ENCODE measurements around the gene HIPK2.

The HIPK2 gene

GRCh38 chr7:139777948-139778841 lies at the start of gene HIPK2:
Gene HIPK2 (minus strand): TSS chr7:139777998. CDS start chr7:139777623, 375 bp downstream.
- peak; percentile 70 for DNase-seq (ENCODE audit: low read depth)

GRCh38 chr7:139827042-139827441 lies 49.2 kb upstream of the HIPK2 start:
- no peak for DNase-seq (ENCODE audit: low read depth)

DNA sequence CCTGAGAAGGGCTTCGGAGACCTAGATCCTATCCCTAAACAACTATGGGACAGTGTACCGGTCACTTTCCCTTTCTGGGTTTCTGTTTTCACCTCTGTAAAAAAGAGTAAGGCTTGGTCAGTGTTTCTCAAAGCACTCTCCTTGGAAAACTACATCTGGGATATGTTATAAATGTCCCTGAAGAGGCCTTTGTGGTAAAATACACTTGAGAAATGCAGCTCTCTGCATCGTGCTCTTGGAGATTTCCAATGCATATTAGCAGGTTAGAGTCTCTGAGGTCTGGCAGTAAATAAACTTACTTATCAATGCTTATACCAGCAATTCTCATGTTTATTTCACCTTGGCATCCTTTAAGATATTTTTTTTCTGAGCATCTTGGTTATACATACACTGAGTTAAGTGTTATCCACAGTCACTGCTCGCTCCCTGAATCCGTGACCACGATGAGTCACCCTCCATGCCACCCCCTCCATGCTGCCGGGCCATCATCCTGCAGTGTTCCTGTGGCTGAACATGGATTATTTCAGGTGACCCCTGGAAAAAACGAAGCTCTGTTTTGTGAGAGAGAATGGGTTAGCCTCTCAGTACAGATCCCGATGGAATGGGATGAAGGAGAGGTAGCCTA lies 48.0 kb upstream of the HIPK2 start:
- no peak for DNase-seq (ENCODE audit: low read depth)

DNA sequence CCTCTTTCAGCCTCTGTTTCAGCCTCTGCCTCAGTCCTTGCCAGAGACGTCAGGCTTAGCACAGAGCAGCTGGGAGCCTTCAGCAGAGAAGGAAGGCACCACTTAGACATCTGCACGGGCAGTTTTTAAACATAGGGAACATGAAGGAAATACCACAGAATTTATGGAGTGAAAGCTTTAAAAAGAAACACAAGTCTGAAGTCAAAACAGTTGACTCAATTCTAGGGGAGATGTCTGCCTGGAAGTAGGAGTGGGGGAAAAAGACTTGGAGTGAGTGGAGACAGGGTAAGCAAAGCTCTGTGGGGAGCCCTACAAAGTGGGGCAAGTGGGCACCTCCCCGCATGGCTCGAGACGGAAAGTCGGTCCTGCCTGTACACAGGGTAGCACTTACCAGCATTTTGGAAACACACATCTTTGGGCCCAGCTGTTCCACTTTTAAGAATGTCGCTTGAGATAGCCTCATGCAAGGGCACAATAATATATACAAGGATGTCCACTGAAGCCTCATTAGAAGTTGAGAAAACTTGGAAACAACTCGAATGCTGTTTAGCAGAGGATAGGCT lies 46.2 kb upstream of the HIPK2 start:
- no peak for DNase-seq (ENCODE audit: low read depth)

DNA sequence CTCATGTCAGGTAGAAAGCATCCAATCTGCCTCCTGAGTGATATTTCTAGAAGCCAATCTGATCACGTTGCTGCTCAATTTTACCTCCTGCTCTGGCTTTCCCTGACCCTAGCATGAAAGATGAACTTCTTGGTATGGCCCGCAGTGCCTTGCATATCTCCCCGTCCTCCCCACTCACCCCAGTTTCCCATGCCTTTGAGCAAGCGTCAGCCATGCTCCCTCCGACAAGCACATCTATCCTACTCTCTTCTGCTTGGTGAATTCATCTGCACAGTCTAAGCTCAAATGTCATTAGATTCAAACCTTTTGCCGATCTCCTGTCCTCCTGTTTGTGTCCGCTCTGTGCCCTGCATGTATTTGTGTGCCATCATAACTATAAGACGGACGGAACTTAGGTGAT lies 45.1 kb upstream of the HIPK2 start:
- no peak for DNase-seq (ENCODE audit: low read depth)

DNA sequence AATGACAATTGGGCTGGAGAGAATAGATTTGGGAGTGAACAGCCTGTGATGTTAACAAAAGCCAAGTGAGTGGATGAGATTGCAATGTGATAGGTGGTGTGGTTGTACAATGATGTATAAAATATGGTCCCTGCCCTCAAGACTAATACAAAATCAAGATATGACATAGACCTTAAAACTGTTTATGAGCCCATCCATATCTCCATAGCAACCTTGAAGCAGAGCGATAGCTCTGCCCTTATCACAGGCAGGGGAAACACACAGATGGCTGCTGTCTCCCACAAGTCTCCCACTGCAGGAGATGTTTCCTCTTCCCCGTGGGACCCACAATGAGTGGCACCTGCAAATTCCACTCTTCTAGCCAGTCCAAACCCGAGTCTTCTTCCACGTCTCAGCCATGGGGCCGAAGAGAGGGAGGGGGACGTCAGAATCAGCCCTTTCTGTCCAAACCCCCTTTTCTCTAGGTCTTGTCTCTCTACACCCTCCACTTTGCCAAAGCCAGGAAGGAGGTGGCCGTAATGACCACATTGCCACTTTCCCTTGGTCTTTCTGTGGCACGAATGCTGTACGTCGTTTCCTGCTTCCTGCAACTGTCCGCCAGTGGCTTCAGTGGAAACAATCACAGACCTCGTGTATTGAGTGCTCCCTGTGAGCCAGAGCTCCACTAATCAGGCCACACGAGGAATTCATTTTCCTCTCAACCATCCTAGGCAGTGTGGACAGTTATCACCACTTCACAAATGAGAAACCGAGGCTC lies 43.7 kb upstream of the HIPK2 start:
- DNase-seq (ENCODE audit: low read depth) = no peak

- DNase-seq (ENCODE audit: low read depth) = no peak
Measured at GRCh38 chr7:139820089-139820488, 42.3 kb upstream of the HIPK2 start.

DNA sequence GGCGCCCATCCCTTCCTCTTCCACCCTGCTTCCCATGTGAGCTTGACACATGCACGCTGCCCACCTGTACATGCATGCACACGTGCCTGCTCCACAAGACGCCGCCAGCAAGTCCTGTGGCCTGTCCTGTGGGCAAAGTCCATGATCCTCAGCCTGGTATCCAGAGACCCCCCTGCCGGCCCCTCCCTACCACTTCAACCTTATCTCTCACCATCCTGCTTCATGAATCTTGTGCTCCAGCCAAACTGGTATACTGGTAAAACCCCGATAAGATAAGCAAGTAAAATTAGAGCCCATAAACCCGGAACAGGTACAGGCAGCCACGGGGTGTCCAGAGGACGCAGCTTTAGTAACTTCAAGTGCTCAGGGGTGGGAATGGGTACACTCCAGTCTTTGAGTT lies 39.5 kb upstream of the HIPK2 start:
- DNase-seq (ENCODE audit: low read depth) = no peak

- DNase-seq (ENCODE audit: low read depth) = no peak
Measured at GRCh38 chr7:139813689-139814088, 35.9 kb upstream of the HIPK2 start.

- no peak for DNase-seq (ENCODE audit: low read depth)
Measured at GRCh38 chr7:139813151-139813550, 35.4 kb upstream of the HIPK2 start.

- no peak for DNase-seq (ENCODE audit: low read depth)
Measured at GRCh38 chr7:139811066-139811465, 33.3 kb upstream of the HIPK2 start.

GRCh38 chr7:139808846-139809442 lies 31.1 kb upstream of the HIPK2 start:
- no peak for DNase-seq (ENCODE audit: low read depth)

DNA sequence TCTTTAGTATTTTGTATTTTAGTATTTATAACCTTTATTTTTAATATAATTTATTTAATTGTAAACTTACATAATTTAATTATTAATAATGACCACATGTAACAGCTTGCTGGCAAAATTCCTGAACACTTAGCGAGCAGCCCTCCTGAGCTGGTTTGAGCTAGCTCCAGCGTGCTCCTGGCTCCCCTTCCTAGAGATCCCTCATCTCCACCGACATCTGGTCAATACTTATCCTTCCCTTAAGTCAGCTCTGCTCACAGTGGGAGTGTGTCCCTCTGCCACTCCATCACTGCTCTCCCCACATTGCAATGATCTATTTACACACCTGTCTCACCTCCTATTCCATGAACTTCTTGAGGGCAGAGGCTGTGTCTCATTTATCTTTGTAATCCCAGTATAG lies 30.6 kb upstream of the HIPK2 start:
- no peak for DNase-seq (ENCODE audit: low read depth)

- no peak for DNase-seq (ENCODE audit: low read depth)
Measured at GRCh38 chr7:139807009-139807408, 29.2 kb upstream of the HIPK2 start.

GRCh38 chr7:139804571-139804970 lies 26.8 kb upstream of the HIPK2 start:
- DNase-seq (ENCODE audit: low read depth) = no peak

DNA sequence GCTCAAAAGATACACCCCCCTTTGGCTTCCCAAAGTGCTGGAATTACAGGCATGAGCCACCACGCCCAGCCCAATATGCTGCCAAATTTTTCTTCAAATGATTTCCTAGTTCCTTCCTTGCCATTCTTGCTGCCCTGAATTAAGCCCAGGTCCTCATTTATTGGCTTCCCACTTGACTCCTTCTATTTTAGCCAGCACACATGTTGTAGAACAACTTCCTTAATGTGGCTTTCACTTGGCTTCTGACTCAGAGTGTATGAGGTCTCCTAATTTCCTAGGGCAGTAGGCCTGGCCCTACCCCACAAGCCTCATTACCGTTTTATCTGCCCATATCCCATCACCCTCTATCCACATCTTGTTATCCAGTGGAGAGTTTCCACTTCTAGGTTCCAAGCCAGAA lies 21.8 kb upstream of the HIPK2 start:
- no peak for DNase-seq (ENCODE audit: low read depth)

GRCh38 chr7:139798892-139799291 lies 21.1 kb upstream of the HIPK2 start:
- no peak for DNase-seq (ENCODE audit: low read depth)

DNA sequence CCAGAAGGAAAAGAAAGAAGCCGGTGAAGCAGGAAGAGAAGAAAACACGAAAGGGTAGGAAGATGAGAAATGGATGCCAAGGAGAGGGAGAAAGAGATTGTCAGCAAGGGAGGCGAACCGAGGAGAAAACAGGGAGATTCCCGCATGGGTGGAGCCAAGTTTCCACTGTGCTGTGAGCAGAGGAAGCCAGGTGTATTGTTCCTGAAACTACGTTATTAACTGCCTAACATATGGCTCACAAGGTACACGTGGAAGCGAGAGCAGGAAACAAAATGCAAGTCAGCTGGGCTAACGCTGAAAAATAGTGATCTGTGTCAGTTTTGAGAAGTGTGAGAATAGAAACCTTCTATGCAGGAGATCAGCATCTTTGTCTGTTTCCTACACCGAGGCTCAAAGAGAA lies 20.4 kb upstream of the HIPK2 start:
- no peak for DNase-seq (ENCODE audit: low read depth)

DNA sequence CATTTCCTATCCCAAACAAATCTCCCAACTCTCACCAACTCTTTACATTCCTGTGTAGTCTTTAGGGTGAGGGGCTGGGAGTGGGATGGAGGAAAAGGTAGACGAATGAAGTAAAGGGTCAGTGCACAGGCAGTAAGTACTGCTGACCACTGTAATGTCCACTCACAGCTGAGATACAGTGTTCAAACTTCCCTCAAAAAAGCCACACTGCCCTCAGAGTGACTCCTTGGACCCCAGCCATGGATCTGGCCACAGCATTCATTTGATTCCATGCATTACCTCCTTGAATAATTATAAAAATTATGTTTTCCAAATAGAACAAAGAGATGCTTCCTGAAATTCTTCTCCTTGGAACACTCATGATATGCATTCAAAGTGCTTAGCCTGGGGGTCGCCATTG lies 19.8 kb upstream of the HIPK2 start:
- no peak for DNase-seq (ENCODE audit: low read depth)

GRCh38 chr7:139791316-139791715 lies 13.5 kb upstream of the HIPK2 start:
- DNase-seq (ENCODE audit: low read depth) = no peak

DNA sequence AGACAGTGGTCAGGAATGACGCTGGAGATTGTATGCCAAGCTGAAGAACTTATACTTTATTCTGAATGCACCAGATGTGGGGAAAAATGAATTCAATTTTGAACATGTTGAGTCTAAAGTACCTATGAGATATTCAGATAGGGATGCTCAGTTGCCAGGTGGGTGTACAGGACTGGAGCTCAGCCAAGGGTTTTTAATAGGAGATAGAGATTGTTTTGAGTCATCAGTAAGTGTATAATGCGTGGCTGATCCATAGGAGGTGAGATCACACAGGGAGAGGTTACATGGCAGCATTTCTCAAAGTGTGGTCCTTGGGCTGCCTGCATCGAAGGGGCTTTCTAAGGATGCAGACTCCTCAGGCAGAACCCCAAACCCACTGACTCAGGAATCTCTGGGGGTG lies 6.8 kb upstream of the HIPK2 start:
- no peak for DNase-seq (ENCODE audit: low read depth)

Data from stimulated activated CD4-positive, alpha-beta T cell treated with anti-CD3 and anti-CD28 coated beads, Interleukin-2, amount 100 ng/mL, for 4 hours (primary cell).